ENCODE data around the gene TRAPPC14. TPM values are rescaled to one million over a fixed set of nuclear protein-coding genes. Genes with fewer than 3 reads are reported as not detected.
"Not testable (repeated sequence)": the region's sequence is repeated elsewhere in the genome, so short reads cannot be mapped to it uniquely, and the experiment has no call there.

TRAPPC14 gene
- total and polyA plus RNA-seq, 7 donors, result 3.9 to 39.3 (median 11.6) TPM

- Histone ChIP-seq H3K4me3 (no peak overlapping the region), H3K9me3 (no peaks in the 10 kb centered on the region), H3K27ac (no peak overlapping the region), H3K36me3 (no peaks in the 10 kb centered on the region), H3K27me3 (no peaks in the 10 kb centered on the region), H3K4me1 (no peaks in the 10 kb centered on the region)
- 67 to 88% methylated on average over 3 of the region's 3 CpGs for WGBS, 2 donors
- no peak for DNase-seq
- TF ChIP-seq POLR2AphosphoS5 (IDR thresholded peaks at IDR 0.05) (no peak), EP300 (IDR thresholded peaks at IDR 0.05) (no peak), CTCF (IDR thresholded peaks at IDR 0.05) (no peak), POLR2A (IDR thresholded peaks at IDR 0.05) (no peak)
- intact Hi-C loops (cut with DNase I), result no loop called here
Observed at GRCh38 chr7:100189061-100189460, 30.5 kb upstream of the TRAPPC14 start.

- H3K9me3 ChIP-seq, result no peaks in the 10 kb centered on the region
- no peaks in the 10 kb centered on the region for H3K27me3 ChIP-seq
- intact Hi-C loops (cut with DNase I), result no loop called here
Observed at GRCh38 chr7:100185726-100186125, 27.2 kb upstream of the TRAPPC14 start.

DNA sequence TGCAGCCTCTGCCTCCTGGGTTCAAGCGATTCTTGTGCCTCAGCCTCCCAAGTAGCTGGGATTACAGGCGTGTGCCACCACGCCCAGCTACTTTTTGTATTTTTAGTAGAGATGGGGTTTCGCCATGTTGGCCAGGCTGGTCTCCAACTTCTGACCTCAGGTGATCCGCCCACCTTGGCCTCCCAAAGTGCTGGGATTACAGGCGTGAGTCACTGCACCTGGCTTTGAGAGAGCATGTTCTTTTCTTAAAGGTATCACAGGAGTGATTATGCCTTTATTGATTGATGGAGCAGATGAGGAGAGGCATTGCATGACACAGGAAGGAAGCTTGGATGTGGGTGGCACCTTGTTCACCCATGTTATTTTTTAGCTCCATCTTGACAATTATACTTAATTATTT, 24.6 kb upstream of the TRAPPC14 start:
- DNase-seq; H3K27ac ChIP-seq; H3K36me3 ChIP-seq; intact Hi-C loops (cut with DNase I); H3K4me3 ChIP-seq; H3K9me3 ChIP-seq; H3K4me1 ChIP-seq; H3K27me3 ChIP-seq: not testable (repeated sequence)
- WGBS, 2 donors, result 69 to 86% methylated on average over 6 of the region's 6 CpGs

More at GRCh38 chr7:100185726-100186125, 27.2 kb upstream of the TRAPPC14 start:
- no peak for DNase-seq
- Histone ChIP-seq H3K27ac (no peak overlapping the region), H3K4me3 (no peak overlapping the region), H3K4me1 (no peaks in the 10 kb centered on the region), H3K36me3 (no peaks in the 10 kb centered on the region)
- no peak for TF ChIP-seq POLR2A (IDR thresholded peaks at IDR 0.05)
- TF ChIP-seq EP300 (IDR thresholded peaks at IDR 0.05), result no peak
- TF ChIP-seq POLR2AphosphoS5 (IDR thresholded peaks at IDR 0.05), result no peak
- no peak for TF ChIP-seq CTCF (IDR thresholded peaks at IDR 0.05)
- WGBS, 2 donors, result 56 to 70% methylated on average over 2 of the region's 2 CpGs

DNA sequence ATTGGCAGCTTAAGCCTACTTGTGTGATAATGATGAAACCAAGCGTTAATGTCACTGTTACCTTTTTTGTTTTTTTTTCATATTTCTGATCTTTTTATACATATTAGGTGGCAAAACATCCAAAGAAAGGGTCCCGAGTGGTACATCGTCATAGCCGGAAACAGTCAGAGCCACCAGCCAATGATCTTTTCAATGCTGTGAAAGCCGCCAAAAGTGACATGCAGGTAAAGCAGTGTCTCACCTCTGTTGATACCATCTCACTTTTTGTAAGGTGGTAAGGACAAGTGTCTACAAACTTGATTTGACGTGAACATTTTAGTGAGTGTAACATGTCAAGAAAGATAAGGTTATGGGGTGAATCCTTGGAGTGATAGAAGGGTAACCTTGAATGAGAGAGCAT, 24.1 kb upstream of the TRAPPC14 start:
- H3K4me3 ChIP-seq; intact Hi-C loops (cut with DNase I); H3K4me1 ChIP-seq; DNase-seq; H3K27me3 ChIP-seq; H3K9me3 ChIP-seq; H3K36me3 ChIP-seq; H3K27ac ChIP-seq: not testable (repeated sequence)
- 72 to 88% methylated on average over 6 of the region's 6 CpGs for whole genome bisulfite sequencing, 2 donors

- H3K4me3 ChIP-seq; H3K27ac ChIP-seq; H3K27me3 ChIP-seq; H3K36me3 ChIP-seq; H3K9me3 ChIP-seq; intact Hi-C loops (cut with DNase I); DNase-seq: not testable (repeated sequence)
- 91 to 96% methylated on average over 3 of the region's 3 CpGs for WGBS, 2 donors
- peaks cover 0 to 15% (median 9%) of the 10 kb centered on the region in 4 donors for H3K4me1 ChIP-seq
Observed at GRCh38 chr7:100180084-100180483, 21.6 kb upstream of the TRAPPC14 start.

DNA sequence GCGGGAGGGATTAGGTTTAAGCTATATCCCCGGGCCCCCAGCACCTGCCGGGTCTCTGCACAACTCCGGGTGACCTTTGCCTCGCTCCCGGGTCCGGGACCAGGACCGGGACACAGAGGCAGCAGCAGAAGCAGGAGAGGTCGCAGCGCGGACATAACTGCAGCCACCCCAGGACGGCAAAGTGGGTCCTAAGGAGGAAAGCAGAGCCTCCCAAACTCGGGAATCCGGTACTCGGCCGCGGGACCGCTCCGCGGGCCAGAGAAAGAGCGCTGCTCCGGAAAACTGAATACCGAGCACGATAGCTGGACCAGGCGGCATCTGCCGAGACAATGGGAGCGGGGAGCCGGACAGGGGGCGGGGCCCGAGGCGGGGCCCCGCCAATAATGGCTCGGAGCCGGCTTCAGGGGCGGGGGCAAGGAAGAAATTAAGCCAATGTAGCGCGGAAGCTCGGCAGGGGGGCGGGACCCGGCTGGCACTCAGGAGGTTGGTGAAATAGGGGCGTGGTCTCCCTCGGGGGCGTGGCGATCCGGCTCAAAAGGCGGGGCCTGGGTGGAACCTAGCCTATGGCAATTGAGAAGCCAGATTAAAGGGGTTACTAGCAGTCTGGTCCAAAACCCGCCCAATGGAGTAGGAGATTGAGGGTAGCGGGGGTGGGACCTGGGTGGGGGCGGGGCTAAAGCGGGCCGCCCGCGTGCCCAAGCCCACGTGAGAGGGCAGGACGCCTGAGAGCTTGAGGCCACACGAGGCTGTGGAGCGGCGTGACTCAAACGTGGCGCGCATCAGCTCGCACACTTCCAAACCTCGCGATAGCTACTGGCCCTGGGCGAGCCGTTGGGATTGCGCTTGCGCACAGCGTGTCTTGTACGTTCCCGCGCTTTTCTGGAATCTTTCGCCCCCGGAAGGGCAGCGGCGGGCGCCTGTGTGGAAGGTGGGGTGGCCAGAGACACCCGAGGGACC, 18.8 kb upstream of the TRAPPC14 start, which contains the start of the genes GPC2 and STAG3:
GPC2 (minus strand) TSS at position 337 of the 957 bp plus-strand sequence; CDS start at position 155, 182 bp downstream.
STAG3 (plus strand) TSS at position 874 of the 957 bp plus-strand sequence. CDS start 2,639 bp downstream, outside the sequence.
- H3K4me3 ChIP-seq, result peak within 1 kb of the TSS; percentile 17 to 50 (median 44)
- no peaks in the 10 kb centered on the region for H3K9me3 ChIP-seq
- TF ChIP-seq POLR2AphosphoS5 (IDR thresholded peaks at IDR 0.05) (no peak), CTCF (IDR thresholded peaks at IDR 0.05) (no peak), EP300 (IDR thresholded peaks at IDR 0.05) (no peak)
- peaks cover 0 to 1% (median 0%) of the 10 kb centered on the region in 3 donors for H3K27me3 ChIP-seq
- DNase-seq, result peak; percentile 96
- no peaks in the 10 kb centered on the region for H3K36me3 ChIP-seq
- WGBS, 2 donors, result 5 to 13% methylated on average over 78 of the region's 78 CpGs
- H3K27ac ChIP-seq, result peak within 1 kb of the TSS; percentile 51 to 71 (median 52)
- H3K4me1 ChIP-seq, result peaks cover 0 to 15% (median 9%) of the 10 kb centered on the region in 4 donors
- intact Hi-C loops (cut with DNase I), result no loop called here

Measured in sigmoid colon (tissue), 7 donors.